Measurements from ENCODE around the gene SYNPO2. TPM values are rescaled to one million over a fixed set of nuclear protein-coding genes. Genes with fewer than 3 reads are reported as not detected.

Gene SYNPO2
- total and polyA plus RNA-seq, 2 donors (not counting 1 experiment from before 2014, with no cell fraction given) = 0.03 to 0.20 TPM

- Histone ChIP-seq H3K79me2 (ENCODE audit: control insufficient read depth, insufficient read depth, low read length) (no peaks in the 10 kb centered on the region), H3K27me3 (replicated peaks in 1 of 4; ENCODE audit: control extremely low read depth in 1 of 4, control insufficient read depth in 3 of 4, insufficient read depth in 4 of 4, low read length in 3 of 4) (no peaks in the 10 kb centered on the region), H3K9me3 (ENCODE audit: control extremely low read depth in 1 of 3, control insufficient read depth in 2 of 3, insufficient read depth in 1 of 3, low read length in 2 of 3) (no peaks in the 10 kb centered on the region), H3K9ac (ENCODE audit: low read length) (no peak overlapping the region), H2AFZ (ENCODE audit: insufficient read depth, low read depth, low read length, poor library complexity, severe bottlenecking) (no peak overlapping the region), H3K4me1 (ENCODE audit: control insufficient read depth in 2 of 2, insufficient read depth in 2 of 2, low read length in 2 of 2) (no peaks in the 10 kb centered on the region), H3K36me3 (replicated peaks in 1 of 2; ENCODE audit: control extremely low read depth in 1 of 2, control insufficient read depth in 1 of 2, extremely low read depth in 1 of 2, insufficient read depth in 2 of 2, low read length in 1 of 2) (no peaks in the 10 kb centered on the region), H4K20me1 (ENCODE audit: control insufficient read depth, insufficient read depth, low read length, poor library complexity, severe bottlenecking) (no peaks in the 10 kb centered on the region), H3K4me3 (ENCODE audit: control extremely low read depth in 1 of 5, extremely low read depth in 1 of 5, insufficient read depth in 1 of 5, low read depth in 2 of 5, low read length in 4 of 5) (no peak overlapping the region), H3K27ac (ENCODE audit: low read length in 2 of 2) (no peak overlapping the region), H3K4me2 (replicated peaks; ENCODE audit: low read depth, low read length, poor library complexity, severe bottlenecking) (no peak overlapping the region)
- TF ChIP-seq EZH2 (IDR thresholded peaks at IDR 0.05; ENCODE audit: borderline replicate concordance, insufficient read depth, low read depth, low read length, poor library complexity, severe bottlenecking) (no peak), CTCF (IDR thresholded peaks at IDR 0.05) (no peak)
- DNase-seq = no peak
- no peak overlapping the region for H3K4me3 Mint-ChIP-seq
- H3K27me3 Mint-ChIP-seq = peaks cover 20% of the 10 kb centered on the region
- intact Hi-C loops (cut with micrococcal nuclease) = no loop called here
- ATAC-seq (ENCODE audit: low read depth) = no peak
- no peak overlapping the region for H3K27ac Mint-ChIP-seq
- WGBS (ENCODE audit: insufficient coverage) = no CpG with 5 or more reads among the region's 2 CpGs
- ChIA-PET POLR2A (no interaction called here), CTCF (no interaction called here)
- H3K4me1 Mint-ChIP-seq = no peaks in the 10 kb centered on the region
- H3K9me3 Mint-ChIP-seq (ENCODE audit: insufficient read depth) = no peaks in the 10 kb centered on the region
Observed at GRCh38 chr4:118950224-118950623, 61.6 kb downstream of the SYNPO2 start.

DNA sequence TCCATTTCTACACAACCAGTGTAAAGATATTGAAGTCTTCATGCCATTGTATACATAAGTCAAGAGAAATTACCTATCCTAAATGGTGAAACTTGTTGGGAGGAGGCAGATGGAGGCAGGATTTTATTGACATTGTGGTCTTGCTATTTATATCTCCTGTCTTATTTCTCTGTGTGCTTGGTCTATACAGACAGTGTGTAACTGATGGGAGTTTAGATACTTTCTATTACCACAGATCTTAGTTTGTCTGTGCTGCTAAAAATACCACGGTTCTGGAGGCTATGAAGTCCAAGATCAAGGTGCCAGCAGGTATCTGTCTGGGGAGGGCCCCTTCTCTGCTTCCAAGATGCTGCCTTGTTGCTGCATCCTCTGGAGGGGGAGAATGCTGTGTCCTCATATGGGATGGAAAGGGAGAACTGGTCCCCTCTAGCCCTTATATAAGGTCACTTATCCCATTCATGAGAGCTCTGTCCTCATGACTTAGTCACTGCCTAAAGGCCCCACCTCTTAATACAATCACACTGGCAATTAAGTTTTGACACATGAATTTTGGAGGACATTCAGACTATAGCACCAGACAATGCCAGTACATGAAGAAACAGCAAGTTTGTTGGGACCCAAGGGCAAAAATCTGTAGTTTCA, 62.4 kb downstream of the SYNPO2 start:
- H3K9me3 Mint-ChIP-seq (ENCODE audit: insufficient read depth) = no peaks in the 10 kb centered on the region
- Histone ChIP-seq H3K4me3 (ENCODE audit: control extremely low read depth in 1 of 5, extremely low read depth in 1 of 5, insufficient read depth in 1 of 5, low read depth in 2 of 5, low read length in 4 of 5) (no peak overlapping the region), H3K9me3 (ENCODE audit: control extremely low read depth in 1 of 3, control insufficient read depth in 2 of 3, insufficient read depth in 1 of 3, low read length in 2 of 3) (no peaks in the 10 kb centered on the region), H3K4me1 (ENCODE audit: control insufficient read depth in 2 of 2, insufficient read depth in 2 of 2, low read length in 2 of 2) (no peaks in the 10 kb centered on the region), H3K9ac (ENCODE audit: low read length) (no peak overlapping the region), H3K27ac (ENCODE audit: low read length in 2 of 2) (no peak overlapping the region), H3K4me2 (replicated peaks; ENCODE audit: low read depth, low read length, poor library complexity, severe bottlenecking) (no peak overlapping the region), H3K27me3 (replicated peaks in 1 of 4; ENCODE audit: control extremely low read depth in 1 of 4, control insufficient read depth in 3 of 4, insufficient read depth in 4 of 4, low read length in 3 of 4) (no peaks in the 10 kb centered on the region), H3K36me3 (replicated peaks in 1 of 2; ENCODE audit: control extremely low read depth in 1 of 2, control insufficient read depth in 1 of 2, extremely low read depth in 1 of 2, insufficient read depth in 2 of 2, low read length in 1 of 2) (no peaks in the 10 kb centered on the region), H3K79me2 (ENCODE audit: control insufficient read depth, insufficient read depth, low read length) (no peaks in the 10 kb centered on the region), H4K20me1 (ENCODE audit: control insufficient read depth, insufficient read depth, low read length, poor library complexity, severe bottlenecking) (no peaks in the 10 kb centered on the region), H2AFZ (ENCODE audit: insufficient read depth, low read depth, low read length, poor library complexity, severe bottlenecking) (no peak overlapping the region)
- no peak overlapping the region for H3K4me3 Mint-ChIP-seq
- H3K4me1 Mint-ChIP-seq = no peaks in the 10 kb centered on the region
- WGBS (ENCODE audit: insufficient coverage) = no CpG with 5 or more reads among the region's 1 CpG
- no peak overlapping the region for H3K27ac Mint-ChIP-seq
- no peak for ATAC-seq (ENCODE audit: low read depth)
- ChIA-PET POLR2A (no interaction called here), CTCF (no interaction called here)
- intact Hi-C loops (cut with micrococcal nuclease) = no loop called here
- H3K27me3 Mint-ChIP-seq = peaks cover 20% of the 10 kb centered on the region
- DNase-seq = no peak
- TF ChIP-seq CTCF (IDR thresholded peaks at IDR 0.05) (no peak), EZH2 (IDR thresholded peaks at IDR 0.05; ENCODE audit: borderline replicate concordance, insufficient read depth, low read depth, low read length, poor library complexity, severe bottlenecking) (no peak)

Measured in B cell (primary cell).